Stimulated activated CD4-positive, alpha-beta T cell treated with anti-CD3 and anti-CD28 coated beads, Interleukin-4, amount 100 ng/mL, for 4 hours (primary cell): ENCODE results near the gene ARF1.

Source experiments
- DNase-seq, 2 experiments: peaks; one replicate each; pipeline ENCODE4 v3.0.0-alpha.2; 2020

The ARF1 gene

GRCh38 chr1:228071839-228072657 lies 10.5 kb upstream of the ARF1 start:
- no peak for DNase-seq

GRCh38 chr1:228072658-228073043 lies 9.9 kb upstream of the ARF1 start:
- DNase-seq, result no peak

- no peak for DNase-seq
These were observed 9.2 kb upstream of the ARF1 start for GRCh38 chr1:228073061-228073856.

- no peak for DNase-seq
These were observed 8.5 kb upstream of the ARF1 start for GRCh38 chr1:228073857-228074545.

GRCh38 chr1:228074954-228075730 lies 7.4 kb upstream of the ARF1 start:
- no peak for DNase-seq

- no peak for DNase-seq
These were observed 6.7 kb upstream of the ARF1 start for GRCh38 chr1:228075801-228076271.

GRCh38 chr1:228076796-228077430 lies 5.6 kb upstream of the ARF1 start:
- no peak for DNase-seq

GRCh38 chr1:228077565-228078330 lies 4.8 kb upstream of the ARF1 start:
- no peak for DNase-seq

- no peak for DNase-seq
These were observed 3.5 kb upstream of the ARF1 start for GRCh38 chr1:228079013-228079412.

- no peak for DNase-seq
These were observed 2.8 kb upstream of the ARF1 start for GRCh38 chr1:228079601-228080263.

GRCh38 chr1:228081144-228081543 lies 1.4 kb upstream of the ARF1 start:
- no peak for DNase-seq

- no peak for DNase-seq
These were observed 812 bp upstream of the ARF1 start for GRCh38 chr1:228081578-228082213.

GRCh38 chr1:228082918-228083870 lies 686 bp downstream of the ARF1 start:
- peak; percentile 22 to 36 for DNase-seq

GRCh38 chr1:228083871-228084278 lies 1.4 kb downstream of the ARF1 start:
- DNase-seq, result no peak

- no peak for DNase-seq
These were observed 1.8 kb downstream of the ARF1 start for GRCh38 chr1:228084325-228084724.

GRCh38 chr1:228084797-228085196 lies 2.3 kb downstream of the ARF1 start:
- DNase-seq, result no peak

GRCh38 chr1:228085287-228085951 lies 2.9 kb downstream of the ARF1 start:
- DNase-seq, result no peak

GRCh38 chr1:228087771-228088251 lies 5.3 kb downstream of the ARF1 start:
- DNase-seq, result peak in 1 of 2 experiments; percentile 15
